Astrocyte of the spinal cord (primary cell): ENCODE measurements around the gene NEU1.
"Not testable (repeated sequence)": the region's sequence is repeated elsewhere in the genome, so short reads cannot be mapped to it uniquely, and the experiment has no call there.

Experiments used
- DNase-seq: peaks from one replicate; pipeline ENCODE4 v3.0.0; 2011; ENCODE audit warnings: low read depth, low spot score
- H3K4me3 ChIP-seq: 2 replicates; pipeline ENCODE4 v1.5.1; 2011; ENCODE audit warnings: low read depth, mild to moderate bottlenecking, low read length, moderate library complexity
- CTCF ChIP-seq: IDR thresholded peaks from 2 replicates; pipeline ENCODE4 v1.5.1; 2012; ENCODE audit warnings: low read depth, mild to moderate bottlenecking, low read length, inconsistent platforms
- in situ Hi-C: cut with HindIII; loops from 2 replicates; pipeline ENCODE4 v1.10.0; 2017; ENCODE audit warnings: low sequenced_read_pairs

The NEU1 gene

GRCh38 chr6:31815025-31815838, 47.4 kb downstream of the NEU1 start, which contains the start of the genes HSPA1A and HSPA1L:
HSPA1A (plus strand) TSS chr6:31815543; CDS start chr6:31815757, 214 bp downstream.
HSPA1L (minus strand) TSS chr6:31815283; CDS start chr6:31811972, 3,311 bp downstream.
- no peak for TF ChIP-seq CTCF
- peak; percentile 97 for DNase-seq
- in situ Hi-C loops: no loop called here
- peak within 1 kb of the TSS; percentile 62 for H3K4me3 ChIP-seq

GRCh38 chr6:31814677-31815024, 48.0 kb downstream of the NEU1 start:
- in situ Hi-C loops: no loop called here
- TF ChIP-seq CTCF: no peak
- peak overlapping the region; percentile 62 for H3K4me3 ChIP-seq
- DNase-seq: peak; percentile 98

DNA sequence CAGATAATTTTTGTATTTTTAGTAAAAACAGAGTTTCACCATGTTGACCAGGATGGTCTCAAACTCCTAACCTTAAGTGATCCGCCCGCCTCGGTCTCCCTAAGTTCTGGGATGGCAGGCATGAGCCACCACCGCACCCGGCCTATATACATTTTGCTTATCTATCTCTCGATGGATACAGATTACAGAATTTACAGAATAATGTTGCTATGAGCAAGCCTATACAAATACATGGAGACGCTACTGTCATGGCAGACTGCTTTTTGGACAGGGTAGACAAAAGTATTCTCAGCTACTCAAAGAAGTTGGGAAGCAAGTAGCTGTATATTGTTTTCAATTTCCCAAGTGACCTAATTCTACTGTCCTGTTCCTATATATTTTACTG, 49.2 kb downstream of the NEU1 start:
- no peak for TF ChIP-seq CTCF

GRCh38 chr6:31811645-31812044, 51.0 kb downstream of the NEU1 start:
- TF ChIP-seq CTCF: no peak
- H3K4me3 ChIP-seq: no peak overlapping the region
- DNase-seq: no peak
- in situ Hi-C loops: no loop called here

More for the DNA sequence above, 49.2 kb downstream of the NEU1 start:
- in situ Hi-C loops: no loop called here
- no peak overlapping the region for H3K4me3 ChIP-seq
- no peak for DNase-seq

- DNase-seq, in situ Hi-C loops, H3K4me3 ChIP-seq: not testable (repeated sequence)
These were observed 54.0 kb downstream of the NEU1 start for GRCh38 chr6:31808599-31808998.
